Fibroblast of mammary gland (primary cell): Measurements from ENCODE around the gene GLRX3.

ENCODE experiments used
- DNase-seq: peaks from one replicate; pipeline ENCODE4 v3.0.0-alpha.2; 2010; ENCODE audit warnings: low read depth
- H3K4me3 ChIP-seq: 2 replicates; pipeline ENCODE4 v1.5.1; 2011; ENCODE audit warnings: low read depth, mild to moderate bottlenecking, low read length, moderate library complexity; ENCODE audit not compliant: control insufficient read depth
- CTCF ChIP-seq: conservative IDR thresholded peaks from 2 replicates; pipeline ENCODE4 v1.5.1; 2011; ENCODE audit warnings: low read depth, low read length, inconsistent platforms; ENCODE audit not compliant: control insufficient read depth, insufficient read depth

The GLRX3 gene

DNA sequence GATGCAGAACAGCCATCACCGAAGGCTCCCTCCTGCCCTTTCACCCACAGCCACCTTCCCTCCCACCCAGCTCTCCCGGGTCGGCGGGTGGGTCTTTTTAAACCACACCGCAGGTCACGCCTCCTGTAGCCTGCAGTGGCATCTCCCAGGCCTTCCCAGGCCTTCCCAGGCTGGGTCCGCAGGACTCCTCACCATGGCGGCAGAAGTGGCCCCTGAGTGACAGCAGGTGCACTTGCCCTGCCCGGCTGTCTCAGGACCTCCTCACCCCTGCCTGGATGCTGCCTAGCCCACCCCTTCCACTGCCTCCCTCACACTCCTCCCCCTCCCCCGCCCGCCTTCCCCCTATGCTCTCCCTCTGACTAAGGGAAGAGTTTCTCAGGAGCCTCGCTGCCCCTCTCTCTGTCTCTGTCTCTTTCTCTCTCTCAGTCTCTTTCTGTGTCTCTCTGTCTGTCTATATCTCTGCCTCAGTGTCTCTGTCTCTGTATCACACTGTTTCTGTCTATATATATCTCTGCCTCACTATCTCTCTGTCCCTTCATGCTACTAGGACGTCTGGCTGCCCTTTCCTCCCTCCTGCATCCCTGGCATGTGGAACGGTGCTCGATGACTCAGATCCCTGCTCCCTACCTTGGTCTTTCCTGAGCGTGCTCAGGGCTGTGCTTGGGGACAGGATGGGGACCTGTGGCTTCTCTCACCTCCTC is 57.5 kb downstream of the GLRX3 start:
- DNase-seq = no peak
- no peak for TF ChIP-seq CTCF
- no peak overlapping the region for H3K4me3 ChIP-seq

DNA sequence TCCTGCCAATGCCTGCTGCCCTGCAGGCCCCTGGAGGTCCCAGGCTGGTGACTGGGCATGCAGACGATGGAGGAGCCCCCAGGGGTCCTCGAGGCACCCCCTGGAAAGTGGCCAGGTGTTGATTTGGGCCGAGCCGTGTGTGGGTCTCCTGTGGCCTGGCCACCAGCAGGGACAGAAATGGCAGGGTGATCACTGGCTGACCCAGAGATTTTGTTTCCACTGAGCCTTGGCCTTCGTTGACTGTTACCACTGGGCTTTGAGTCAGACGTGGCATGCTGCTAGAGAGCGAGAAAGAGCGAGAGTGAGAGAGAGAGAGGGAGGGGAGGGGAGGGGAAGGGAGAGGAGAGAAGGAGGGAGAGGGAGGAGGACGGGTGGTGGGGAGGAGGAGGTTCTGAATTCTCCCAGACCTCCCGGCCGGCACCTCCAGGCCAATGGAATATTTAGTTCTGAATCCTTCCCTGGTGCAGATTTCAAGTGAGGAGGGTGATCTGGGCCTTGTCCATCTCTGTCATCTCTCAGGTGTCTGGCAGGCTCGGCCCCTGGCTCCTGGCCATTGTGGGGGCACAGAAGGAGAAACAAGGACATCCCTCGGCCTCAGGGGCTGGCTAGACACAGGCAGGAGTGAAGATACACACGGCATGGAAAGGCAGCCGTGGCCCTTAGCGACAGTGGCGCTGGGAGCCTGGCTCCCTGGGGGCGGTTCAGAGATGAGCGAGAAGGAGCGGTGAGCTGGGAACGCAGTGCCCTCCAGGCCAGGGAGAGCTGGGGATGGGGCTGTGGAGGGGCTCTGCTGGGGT is 58.2 kb downstream of the GLRX3 start:
- no peak overlapping the region for H3K4me3 ChIP-seq
- no peak for DNase-seq
- TF ChIP-seq CTCF = no peak

- H3K4me3 ChIP-seq = no peak overlapping the region
- no peak for TF ChIP-seq CTCF
- no peak for DNase-seq
Measured at GRCh38 chr10:130194991-130195645, 58.9 kb downstream of the GLRX3 start.

DNA sequence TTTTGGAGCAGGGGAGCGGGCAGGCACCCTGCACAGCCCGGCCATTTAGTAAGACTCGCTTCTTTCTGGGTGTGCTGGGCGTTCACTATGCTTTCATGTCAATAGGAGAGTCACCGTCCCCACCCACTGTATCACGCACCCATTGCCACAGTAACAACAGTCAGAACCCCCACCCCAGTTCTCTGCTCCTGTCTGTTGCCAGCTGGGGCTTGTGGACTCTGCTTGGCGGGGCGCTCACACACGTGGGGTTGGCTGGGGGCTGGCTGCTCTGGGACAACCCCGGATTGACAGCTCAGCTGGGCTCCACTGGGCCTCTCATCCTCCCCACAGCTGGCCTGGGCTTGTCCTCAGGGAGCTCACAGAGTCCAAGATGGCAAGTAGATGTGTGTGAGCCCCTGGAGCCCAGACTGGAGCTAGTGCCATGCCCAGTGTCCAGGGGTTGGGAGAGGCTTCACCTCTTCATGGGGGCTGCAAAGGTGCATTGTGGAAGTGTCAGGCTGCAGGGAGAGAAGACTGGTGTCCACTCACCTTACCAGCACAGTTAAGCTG is 59.6 kb downstream of the GLRX3 start:
- no peak for DNase-seq
- no peak for TF ChIP-seq CTCF
- H3K4me3 ChIP-seq = no peak overlapping the region

DNA sequence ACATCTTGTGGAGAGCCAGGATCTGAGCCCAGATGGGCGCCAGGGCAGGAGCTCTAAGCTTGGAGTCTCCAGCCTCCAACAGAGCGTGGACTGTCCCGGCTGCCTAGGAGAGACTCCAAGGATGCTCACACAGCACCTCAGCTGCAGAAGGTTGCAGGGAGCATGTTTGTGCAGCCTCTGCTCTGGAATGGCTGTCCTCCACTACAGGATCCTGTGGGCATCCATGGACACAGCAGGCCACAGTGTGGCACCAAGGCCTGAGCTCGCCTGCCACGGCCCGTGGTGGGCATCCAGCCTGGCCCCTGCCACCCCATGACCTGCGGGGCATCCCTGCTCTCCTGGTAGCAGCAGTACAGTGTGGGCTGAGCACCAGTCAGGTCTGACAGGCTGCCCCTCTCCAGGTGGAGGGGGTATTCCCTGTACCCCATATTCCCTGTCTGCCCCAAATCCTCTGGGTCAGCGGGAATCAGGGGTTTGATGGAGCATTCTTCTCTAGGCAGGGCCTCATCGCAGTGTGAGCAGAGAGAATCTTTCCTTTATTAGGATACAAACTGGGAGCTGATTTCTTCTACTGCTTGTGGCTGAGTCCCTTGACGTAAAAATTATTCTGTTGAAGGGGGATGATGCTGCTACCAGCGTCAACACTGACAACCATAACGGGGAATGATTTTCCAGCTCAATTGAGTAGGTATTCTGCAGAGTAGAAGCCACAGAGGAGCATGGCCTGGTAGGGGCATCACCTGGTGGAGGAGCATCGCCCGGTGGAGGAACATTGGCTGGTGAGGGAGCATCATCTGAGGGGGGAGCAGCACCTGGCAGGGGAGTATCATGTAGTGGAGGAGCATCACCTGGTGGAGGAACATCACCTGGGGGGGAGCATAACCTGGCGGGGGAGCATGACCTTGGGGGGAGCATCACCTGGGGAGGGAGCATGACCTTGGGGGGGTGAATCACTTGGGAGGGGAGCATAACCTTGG is 60.6 kb downstream of the GLRX3 start:
- TF ChIP-seq CTCF = no peak
- DNase-seq = no peak
- H3K4me3 ChIP-seq = no peak overlapping the region

DNA sequence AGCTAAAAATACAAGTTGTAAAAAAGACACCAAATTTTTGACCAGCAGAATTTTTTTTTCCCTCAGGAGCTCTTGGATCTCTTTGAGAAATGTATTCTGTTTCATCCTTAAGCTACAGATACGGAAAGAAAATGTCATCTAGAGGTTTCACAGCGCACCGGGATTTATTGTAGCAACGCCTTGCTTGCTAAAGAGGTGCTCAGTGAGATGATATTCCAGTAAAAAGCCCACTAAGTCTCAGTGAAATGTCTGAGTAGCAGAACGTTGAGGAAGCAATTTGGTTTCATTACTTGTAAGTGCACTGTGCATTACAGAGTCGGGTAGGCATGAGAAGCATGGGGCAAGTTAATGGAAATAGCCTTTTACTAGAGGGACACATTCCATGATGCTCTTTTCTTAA is 62.5 kb downstream of the GLRX3 start:
- DNase-seq = no peak
- H3K4me3 ChIP-seq = no peak overlapping the region
- no peak for TF ChIP-seq CTCF
